NK-92 treated with Interleukin-12 subunit alpha and Interleukin-12 subunit beta, amount 100 ng/mL, for 24 hours (cell line): ENCODE results near the gene ANKRD40CL.
"Not testable (repeated sequence)": the region's sequence is repeated elsewhere in the genome, so short reads cannot be mapped to it uniquely, and the experiment has no call there.

ENCODE experiments used
- DNase-seq: peaks from one replicate; lab custom pipeline; 2025; lab: John Stamatoyannopoulos, UW

ANKRD40CL gene

GRCh38 chr17:50767446-50767845, at the start of gene ANKRD40CL:
Gene ANKRD40CL, minus strand, starts transcription at chr17:50767518. Its CDS starts 605 bp downstream, at chr17:50766913.
- no peak for DNase-seq

- DNase-seq, result no peak
These were observed 49.0 kb upstream of the ANKRD40CL start for GRCh38 chr17:50816271-50816670.

- DNase-seq, result no peak
These were observed 48.1 kb upstream of the ANKRD40CL start for GRCh38 chr17:50815400-50815799.

- no peak for DNase-seq
These were observed 46.3 kb upstream of the ANKRD40CL start for GRCh38 chr17:50813583-50813982.

GRCh38 chr17:50808888-50809287, 41.6 kb upstream of the ANKRD40CL start:
- DNase-seq, result no peak

- DNase-seq, result no peak
These were observed 41.1 kb upstream of the ANKRD40CL start for GRCh38 chr17:50808413-50808812.

- DNase-seq, result no peak
These were observed 40.4 kb upstream of the ANKRD40CL start for GRCh38 chr17:50807675-50808074.

- no peak for DNase-seq
These were observed 39.7 kb upstream of the ANKRD40CL start for GRCh38 chr17:50807009-50807408.

- DNase-seq, result no peak
These were observed 38.9 kb upstream of the ANKRD40CL start for GRCh38 chr17:50806141-50806643.

GRCh38 chr17:50805486-50805885, 38.2 kb upstream of the ANKRD40CL start:
- no peak for DNase-seq

- not testable (repeated sequence) for DNase-seq
These were observed 37.6 kb upstream of the ANKRD40CL start for GRCh38 chr17:50804749-50805475.

- DNase-seq, result no peak
These were observed 36.4 kb upstream of the ANKRD40CL start for GRCh38 chr17:50803676-50804075.

GRCh38 chr17:50802609-50803571, 35.6 kb upstream of the ANKRD40CL start:
- no peak for DNase-seq

- no peak for DNase-seq
These were observed 32.9 kb upstream of the ANKRD40CL start for GRCh38 chr17:50800196-50800700.

- DNase-seq, result no peak
These were observed 32.3 kb upstream of the ANKRD40CL start for GRCh38 chr17:50799582-50799981.

- DNase-seq, result no peak
These were observed 31.3 kb upstream of the ANKRD40CL start for GRCh38 chr17:50798424-50799288.

GRCh38 chr17:50797135-50797810, 30.0 kb upstream of the ANKRD40CL start:
- no peak for DNase-seq

GRCh38 chr17:50794361-50794760, 27.0 kb upstream of the ANKRD40CL start:
- no peak for DNase-seq

GRCh38 chr17:50793007-50793406, 25.7 kb upstream of the ANKRD40CL start:
- DNase-seq, result no peak

- no peak for DNase-seq
These were observed 24.8 kb upstream of the ANKRD40CL start for GRCh38 chr17:50792132-50792531.

GRCh38 chr17:50790618-50791017, 23.3 kb upstream of the ANKRD40CL start:
- no peak for DNase-seq
